ENCODE results near the gene RPTOR.

Gene RPTOR

DNA sequence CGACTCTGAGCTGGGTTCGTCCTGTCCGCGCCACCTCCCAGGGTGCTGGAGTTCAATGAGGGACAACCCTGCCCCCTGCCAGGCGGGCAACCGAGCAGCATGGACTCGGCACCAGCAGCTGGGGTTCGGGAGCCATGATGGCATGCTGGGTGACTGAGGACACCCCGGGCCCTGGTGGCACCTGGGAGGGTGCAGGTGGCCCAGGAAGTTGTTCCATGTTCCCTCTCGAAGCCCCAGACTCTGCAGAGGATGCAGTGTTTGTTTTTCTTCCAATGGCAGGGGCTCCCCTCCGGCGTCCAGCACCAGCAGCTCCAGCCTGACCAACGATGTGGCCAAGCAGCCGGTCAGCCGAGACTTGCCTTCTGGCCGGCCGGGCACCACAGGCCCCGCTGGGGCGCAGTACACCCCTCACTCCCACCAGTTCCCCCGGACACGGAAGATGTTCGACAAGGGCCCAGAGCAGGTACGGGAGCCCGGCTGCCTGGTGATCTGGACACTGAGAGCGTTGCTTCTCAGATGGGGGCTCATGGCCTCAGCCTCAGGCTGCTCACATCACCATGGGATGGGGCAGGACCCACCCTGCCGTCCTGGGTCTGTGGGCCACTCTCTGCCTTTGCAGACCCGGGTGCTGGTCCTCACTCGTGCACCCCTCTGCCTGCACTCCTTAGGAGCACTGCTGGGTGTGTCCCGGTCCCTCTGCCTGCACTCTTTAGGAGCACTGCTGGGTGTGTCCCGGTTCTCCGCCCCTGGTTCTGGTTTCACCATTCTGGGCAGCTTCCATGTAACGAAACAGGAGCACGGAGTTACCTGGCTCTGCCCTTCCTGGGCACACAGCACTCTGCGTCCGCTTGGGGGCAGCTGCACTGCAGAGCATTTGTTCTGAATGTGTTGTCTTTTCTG, 378.8 kb downstream of the RPTOR start:
- no peak for DNase-seq

DNA sequence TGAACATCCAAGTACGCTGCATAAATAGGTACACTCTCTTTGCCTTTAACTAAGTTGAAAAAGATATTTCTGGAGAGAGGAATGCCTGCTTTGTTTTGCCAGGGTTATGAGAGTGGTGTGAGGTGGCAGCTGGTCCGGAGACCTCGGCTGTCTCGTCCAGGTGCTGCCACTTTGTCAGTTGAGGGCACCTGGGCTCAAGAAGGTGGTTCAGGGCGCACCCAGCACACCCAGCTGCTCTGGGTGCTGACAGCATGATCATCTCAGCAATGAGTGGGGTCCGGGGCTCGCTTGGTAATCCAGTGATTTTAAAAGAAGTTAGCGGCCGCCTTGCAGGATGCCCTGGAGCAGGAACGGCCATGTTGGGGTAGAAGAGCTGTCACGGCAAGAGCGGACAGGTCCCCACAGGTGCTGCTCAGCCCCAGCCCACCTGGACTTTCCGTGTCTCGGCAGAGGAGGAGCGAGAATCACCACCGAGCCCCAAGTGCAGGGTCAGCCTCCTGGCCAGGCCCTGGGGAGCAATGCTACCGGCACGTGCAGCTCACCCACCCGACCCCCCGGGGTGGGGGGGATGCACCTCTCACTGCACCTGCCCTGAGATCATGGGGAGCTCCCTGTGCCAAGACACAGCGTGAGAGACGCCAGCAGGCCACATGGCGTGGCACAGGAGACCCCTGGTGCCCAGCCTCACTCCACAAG, 379.6 kb downstream of the RPTOR start:
- DNase-seq: no peak

DNA sequence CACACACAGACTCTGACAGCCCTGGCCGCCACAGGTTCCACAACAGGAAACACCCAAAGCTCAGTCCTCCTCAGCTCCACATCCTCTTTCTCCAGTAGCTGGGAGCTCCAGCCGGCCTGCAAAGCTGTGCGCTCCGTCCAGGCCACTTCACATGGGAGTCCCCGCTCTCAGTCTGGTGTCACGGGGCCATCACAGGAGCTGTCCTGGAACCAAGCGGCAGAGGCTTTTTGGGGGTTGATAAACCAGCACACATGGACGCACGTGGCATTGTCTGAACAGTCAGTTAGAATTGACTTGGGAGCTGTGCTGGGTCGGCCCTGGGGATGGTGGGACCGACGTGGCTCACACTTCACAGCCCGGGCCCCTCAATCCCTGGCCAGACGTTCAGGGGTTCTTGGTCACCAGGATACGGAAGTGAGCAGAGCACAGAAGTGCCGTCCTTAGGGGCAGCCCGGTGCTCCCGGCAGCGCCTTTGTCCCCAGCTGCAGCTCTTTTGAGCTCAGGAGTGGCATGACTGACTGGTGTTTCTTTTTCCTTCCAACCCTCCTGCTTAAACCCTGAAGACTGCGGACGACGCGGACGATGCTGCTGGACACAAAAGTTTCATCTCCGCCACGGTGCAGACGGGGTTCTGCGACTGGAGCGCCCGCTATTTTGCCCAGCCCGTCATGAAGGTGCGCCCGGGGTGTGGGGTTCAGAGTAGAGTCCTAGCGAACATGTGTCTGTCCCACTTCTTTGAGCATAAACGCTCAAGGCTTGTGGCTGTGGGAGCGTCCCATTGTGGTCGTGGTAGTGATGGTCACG, 380.4 kb downstream of the RPTOR start:
- no peak for DNase-seq

DNA sequence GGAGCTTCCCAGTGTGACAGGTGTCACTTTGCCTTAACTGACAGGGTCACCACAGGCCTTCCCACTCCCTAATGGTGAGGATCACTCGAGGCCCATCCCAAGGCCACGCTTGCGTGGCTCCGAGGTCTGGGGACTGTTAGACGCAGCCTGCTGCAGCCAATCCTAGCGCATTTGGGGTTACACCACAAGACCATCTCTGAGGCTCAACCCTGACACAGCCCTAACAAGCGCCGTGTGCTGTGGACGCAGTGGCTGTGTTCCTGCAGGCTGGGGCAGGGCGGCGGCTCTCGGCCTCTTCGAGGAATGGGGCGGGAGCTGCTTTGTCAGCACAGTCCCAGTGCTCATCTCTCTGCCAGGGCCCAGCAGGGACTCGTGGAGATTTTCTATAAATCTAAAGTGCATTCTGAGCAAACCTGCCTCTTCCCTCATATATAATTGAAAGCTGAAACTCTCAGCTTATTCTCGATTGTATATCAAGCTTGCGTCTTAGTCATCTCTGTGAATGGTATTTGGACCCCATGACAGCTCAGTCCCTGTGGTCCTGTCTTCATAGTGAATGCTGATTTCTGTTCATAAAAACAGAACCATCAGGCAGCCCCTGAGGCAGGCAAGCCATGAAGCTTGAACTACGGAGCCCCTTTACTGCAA, 381.2 kb downstream of the RPTOR start:
- no peak for DNase-seq

DNA sequence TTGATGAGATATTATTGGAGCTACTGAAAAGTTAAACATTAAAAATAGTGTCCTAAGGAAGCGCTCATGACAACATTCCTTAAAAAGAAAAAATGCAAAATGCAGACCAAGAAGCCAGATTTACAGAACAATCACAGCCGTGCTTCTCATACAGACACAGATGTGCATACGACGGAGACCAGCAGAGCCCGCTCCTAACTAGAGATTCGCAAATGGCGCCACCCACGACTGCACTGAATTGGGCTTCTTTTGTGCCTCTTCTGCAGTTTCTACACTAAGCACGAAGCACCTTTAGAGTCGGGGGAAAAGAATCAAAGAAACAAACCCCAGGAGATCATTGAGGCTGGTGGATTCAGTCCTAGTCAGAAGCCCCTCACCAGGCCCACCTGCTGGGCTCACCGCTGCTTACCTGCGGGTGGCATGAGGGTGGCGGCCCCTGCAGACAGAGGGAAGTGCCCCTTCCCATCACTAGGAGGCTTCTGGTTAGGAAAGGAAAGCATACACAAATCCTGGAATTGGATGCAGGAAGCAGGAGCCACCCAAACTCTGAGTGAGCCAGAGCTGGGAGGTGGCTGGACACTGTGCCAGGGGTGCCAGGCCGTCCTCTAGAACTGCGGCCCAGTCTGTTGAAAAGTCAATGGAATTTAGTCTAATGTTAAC, 382.1 kb downstream of the RPTOR start:
- DNase-seq: no peak

DNA sequence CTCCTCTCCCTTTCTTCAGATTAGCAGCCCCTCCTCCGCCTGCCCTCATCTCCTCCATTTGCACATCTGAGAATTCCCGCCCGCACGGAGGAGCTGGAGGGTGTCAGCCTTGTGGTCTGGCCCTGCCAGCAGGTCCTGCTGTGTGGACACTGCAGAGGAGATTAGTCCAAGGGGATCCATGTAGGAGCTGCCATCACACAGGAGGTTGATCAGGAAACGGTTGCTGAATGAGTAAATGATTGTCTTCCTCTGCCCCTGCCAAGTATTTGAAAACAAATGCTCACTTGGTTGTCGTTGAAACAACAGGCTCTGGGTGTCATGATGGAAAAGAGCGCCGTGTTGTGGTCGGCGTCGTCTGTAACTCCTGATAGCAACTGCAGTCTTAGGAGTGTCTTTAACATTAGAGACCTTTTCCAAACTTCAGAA, 383.2 kb downstream of the RPTOR start:
- no peak for DNase-seq

DNA sequence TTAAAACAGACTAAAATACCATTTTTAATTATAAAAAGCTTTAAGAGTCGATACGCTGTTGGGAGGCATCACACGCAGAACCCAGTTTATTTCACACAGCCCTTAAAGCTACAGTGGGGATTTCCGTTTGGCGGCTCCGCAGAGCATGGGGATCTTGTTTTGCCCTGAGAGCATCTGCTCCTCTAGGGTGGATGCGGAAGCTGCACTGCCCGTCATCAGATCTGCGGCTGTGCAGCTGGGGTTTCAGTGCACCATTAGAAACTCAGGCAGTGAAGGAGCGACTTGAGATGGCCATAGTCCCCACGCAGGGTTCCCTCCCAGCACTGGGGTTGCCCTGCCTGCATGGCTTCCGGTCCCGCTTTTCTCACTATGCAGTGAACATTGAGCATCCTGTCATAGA, 384.8 kb downstream of the RPTOR start:
- DNase-seq: no peak

DNA sequence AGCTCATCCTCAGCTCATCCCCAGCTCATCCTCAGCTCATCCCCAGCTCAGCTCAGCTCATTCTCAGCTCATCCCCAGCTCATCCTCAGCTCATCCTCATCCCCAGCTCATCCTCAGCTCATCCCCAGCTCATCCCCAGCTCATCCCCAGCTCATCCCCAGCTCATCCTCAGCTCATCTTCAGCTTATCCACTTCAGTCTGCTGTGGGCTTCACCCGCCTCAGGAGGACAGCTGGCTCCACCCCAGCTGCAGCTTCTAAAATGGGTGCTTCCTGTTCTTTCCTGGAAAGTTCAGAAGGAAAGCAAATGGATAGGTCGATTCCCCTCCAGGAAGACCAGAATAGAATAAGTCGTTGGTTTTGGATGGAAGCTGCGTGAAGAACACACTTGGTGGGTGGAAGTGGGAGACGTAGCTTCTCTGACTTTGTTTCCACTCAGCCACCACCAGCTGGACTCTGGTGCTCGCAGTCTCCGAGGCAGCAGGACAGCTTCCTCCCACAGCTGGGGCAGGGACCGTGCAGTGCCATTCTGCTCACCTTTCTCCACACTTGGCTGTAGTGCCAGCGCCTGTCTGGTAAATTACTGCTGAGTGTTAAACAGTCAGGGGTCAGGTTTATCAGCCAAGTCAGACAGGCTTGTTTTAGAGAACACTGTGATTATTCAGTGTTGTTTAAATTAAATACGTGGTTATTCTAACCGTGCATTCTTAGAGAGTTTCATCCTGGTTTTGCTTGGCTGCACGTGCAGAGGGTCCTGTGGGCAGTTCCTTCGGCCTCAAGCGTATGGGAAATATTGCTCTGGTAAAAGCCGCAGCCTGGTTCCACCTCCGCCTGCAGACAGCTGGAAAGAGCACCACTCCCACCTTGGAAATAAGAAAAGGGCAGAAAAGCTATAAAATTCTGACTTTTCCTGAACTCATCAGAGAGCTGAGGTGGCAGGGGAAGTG, 386.0 kb downstream of the RPTOR start:
- DNase-seq: no peak

DNA sequence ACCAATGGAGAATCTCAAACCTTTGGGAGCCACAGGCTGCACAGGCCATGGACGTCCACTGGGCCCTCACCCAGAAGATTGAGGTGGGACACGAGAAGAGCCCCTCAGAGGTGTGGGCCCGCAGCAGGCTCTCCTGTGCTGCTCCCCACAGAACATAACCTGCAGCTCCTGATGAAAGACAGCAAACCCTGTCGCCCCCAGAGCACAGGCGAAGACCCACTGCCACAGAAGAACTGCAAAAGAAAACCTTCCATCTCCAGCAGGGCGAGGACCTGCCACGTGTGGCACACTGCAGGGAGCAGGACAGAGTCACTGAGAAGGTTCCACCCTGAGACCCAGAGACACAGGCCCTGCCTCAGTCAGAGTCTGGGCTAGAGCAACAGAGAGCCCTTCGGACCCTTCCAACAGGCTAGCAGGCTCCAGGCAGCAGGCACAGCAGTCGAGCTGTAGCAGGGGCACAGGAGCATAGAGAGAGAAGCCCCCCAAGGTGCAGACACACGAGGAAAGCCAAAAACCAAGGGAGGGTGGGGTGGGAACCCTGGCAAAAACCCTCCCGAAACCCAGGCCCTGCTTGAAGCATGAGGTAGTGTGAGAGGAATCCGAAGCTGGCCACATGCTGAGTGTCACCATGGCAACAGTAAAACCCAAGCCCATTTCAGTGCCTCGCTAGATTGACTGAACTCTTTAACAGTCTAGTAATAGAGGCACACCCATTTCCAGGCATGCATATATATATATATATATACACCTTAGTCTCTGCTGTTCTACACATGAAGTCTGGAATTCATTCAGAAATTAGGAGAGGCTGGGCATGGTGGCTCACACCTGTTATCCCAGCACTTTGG, 387.0 kb downstream of the RPTOR start:
- DNase-seq: peak; percentile 87

DNA sequence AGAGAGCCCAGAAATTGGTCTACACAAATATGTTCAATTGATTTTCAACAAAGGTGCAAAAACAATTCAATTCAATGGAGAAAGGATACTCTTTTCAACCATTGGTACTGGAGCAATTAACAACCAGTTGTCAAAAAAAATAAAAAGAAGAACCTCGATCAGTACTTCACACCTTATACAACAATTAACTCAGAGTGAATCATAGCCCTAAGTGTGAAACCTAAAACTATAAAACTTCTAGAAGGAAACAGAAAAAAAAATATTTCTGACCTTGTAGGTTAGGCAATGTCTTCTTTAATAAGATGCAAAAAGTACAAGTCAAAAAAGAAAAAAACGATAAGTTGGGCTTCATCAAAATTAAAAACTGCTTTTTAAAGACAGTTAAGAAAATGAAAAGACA, 390.9 kb downstream of the RPTOR start:
- DNase-seq: no peak

DNA sequence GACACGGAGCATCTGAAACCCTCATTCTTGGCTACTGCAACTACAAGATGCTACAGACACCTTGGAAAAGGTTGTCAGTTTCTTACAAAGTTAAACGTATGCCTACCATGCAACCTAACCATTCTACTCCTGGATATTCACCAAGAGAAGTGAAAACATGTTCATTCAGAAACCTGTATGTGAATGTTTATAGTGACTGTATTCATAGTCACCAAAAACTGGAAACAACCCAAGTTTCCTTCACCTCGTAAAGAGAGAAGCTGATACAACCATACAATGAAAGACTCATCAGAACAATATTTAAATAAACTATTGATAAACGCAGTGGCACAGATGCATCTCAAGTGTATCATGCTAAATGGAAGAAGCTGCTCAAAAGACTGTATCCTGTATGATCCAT, 391.6 kb downstream of the RPTOR start:
- DNase-seq: no peak

DNA sequence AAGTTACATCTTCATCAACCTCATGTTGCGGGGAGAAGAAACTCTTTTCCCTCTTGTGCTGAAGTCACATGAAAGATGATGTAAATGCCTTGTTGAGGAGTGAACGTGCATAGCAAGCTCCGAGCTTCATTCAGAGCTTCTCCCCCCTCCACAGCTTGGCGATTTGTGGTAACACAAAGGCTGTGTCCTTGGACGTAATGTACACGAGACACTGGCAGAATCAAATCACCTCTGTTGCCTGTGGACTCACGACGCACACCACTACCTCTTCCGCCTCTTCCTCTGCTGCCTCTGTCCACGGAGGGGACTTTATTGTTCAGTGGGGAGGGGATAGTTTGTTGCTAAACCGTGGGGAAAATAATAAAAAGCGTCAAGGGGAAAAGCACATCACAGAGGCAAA, 392.1 kb downstream of the RPTOR start:
- DNase-seq: no peak

DNA sequence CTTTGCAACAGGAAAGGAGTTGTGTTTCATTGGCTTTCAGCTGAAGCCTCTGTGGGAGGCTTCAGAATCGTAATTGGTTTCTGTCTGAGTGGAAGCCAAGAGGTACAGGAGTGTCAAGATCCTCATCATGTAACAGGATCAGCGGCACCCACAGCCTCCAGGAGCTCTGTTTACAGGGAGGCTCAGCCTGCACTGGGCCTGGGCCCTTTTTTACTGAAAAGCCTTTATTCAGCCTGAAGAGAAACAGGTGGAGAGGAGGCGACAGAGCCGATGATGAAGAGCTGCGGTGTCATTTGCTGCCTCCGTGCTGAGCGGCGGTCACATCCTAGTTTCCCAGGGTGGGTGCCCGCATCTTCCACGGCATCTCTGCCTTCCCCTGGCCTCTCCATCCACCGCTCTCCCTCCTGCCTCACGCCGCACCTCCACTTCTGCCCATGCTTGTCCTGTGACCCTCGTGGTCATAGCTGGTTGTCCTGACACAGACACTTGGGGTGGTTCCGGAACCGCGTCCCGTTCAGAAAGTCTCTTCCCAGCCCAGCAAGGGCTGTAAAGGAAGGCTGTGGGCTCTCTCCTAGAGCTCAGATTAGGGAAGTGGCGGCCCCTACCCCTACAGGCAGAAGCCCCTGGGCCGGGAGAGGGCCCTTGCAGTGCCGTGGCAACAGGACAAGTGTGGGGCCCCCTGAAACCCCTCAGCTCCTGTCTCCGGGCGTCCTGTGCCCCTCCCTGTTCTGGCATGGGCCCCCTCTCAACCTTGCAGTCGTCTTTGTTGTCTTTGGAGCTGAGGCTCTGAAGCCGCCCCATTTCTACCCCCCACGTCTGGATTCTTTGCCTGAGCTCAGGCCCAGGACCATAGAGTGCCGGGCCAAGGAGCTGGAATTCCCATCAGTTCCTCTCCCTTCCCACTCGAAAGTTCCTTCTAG, 393.1 kb downstream of the RPTOR start:
- no peak for DNase-seq

DNA sequence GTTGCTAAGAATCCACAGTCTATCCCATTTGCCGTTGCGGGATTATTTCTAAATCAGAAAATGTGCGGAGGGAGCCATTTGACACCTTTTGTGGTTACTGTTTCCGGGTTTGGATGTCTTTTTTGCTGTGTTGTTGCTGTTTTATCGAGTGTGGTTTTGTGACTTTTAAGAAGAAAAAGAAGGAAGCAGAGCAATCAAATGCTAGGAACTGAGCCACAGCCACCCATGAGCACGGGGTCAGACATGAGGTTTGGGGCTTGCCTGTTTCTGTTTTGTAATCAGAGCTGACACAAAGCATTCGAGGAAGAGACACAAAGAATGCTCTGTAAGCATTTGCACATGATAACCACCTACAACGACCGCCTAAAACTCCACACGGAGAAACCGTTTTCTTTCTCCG, 393.9 kb downstream of the RPTOR start:
- DNase-seq: no peak

DNA sequence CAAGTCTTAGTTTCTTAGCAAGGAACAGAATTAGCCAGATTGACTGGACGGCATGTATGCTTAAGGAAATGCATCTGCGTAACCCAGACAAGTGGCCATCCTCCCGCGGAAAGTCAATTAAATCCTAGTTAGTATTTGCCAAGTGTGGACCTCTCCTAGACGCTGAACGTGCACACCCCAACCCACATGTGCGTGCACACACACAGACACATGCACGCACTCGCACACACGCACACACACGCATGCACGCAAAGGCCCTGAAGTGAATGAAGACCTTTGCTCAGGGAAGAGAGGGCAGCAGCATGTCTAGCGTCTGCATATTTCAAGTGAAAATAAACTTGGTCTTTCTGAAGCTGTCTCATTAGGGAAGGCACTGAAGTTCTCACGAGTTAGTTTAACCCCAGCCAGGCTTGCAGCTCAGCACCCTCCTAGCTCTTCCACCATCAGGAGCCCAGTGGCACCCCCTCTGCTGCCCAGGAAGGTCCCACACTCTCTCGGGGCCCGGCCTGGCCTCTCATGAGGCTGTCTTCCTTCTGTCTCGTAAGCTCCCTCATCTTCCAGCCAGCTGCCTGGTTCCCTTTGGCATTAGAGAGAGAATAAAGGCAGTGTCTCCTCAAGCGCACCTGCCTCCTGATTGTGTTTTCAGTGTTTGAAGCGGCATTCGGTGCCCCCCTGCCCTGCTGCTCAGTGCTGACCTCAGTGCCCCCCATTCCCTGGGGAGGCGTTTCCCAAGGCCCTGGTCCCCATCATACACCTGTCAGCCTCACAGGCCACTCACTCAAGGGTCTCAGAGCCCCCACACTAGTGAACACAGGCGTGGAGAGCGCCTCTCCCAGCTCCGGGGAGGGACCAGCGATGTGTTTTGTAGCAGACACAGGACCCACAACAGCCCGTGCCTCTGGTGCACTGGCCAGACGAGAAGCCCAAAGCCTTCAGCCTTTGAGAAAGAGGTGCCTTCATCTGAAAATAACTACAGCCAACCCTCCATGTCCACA, 394.8 kb downstream of the RPTOR start:
- no peak for DNase-seq

DNA sequence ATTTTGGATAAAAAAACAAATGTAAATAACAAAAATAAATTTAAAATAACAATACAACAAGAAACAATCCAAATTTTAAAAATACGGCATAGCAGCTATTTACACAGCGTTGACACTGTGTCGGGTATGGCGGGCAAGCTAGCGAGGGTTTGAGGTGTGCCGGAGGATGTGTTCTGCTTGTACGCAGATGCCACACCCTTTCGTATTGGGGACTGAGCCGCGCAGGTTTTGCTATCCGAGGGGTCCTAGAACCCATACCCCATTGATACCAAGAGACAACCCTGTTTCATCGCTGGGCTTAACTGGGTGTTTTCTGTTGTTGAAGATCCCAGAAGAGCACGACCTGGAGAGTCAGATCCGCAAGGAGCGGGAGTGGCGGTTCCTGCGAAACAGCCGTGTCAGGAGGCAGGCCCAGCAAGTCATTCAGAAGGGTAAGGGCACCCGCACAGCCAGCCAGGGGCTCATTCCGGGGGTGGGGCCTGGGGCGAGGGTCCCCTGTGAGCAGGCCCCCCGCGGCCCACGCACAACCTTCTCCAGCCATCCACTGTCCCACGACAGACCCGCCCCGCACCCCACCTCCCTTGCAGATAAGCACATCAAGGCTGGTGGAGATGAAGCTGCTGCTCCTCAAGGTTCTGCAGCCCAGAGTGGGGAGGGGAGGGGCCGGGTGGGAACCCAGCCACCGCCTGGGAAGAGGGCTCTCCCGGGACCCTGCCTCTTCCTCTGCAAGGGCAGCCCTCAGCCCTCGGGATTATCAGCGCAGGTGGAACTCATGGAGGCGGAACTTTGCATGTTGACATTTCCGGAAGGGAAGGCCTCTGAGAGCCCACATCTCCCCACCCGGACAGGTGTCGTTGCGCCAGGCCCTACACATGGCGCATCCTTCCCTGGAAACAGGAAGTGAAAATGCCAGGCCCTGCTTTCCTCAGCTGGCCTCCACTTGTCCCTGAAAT, 395.8 kb downstream of the RPTOR start:
- DNase-seq: no peak

DNA sequence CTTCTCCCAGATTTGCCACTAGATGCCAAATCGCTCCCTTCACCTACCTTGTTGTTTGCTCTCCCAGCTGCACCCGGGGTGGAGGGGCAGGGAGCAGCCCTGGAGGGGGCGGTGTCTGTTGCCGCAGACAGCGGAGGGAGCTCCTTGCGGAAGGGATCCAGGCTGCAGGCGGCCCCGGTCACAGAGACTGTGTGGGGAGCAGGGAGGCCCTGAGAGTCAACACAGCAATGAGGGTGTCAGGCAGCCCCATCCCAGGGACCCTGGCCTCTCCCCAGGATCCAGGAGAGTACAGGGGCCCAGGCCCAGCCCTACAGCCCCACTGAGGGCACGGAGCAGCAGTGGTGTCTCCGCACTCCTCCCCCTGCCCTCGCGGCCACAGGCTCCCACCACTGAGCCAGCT, 396.5 kb downstream of the RPTOR start:
- DNase-seq: no peak

Measured in EL (cell line).